ENCODE results near the gene TRIM5.

Gene TRIM5

DNA sequence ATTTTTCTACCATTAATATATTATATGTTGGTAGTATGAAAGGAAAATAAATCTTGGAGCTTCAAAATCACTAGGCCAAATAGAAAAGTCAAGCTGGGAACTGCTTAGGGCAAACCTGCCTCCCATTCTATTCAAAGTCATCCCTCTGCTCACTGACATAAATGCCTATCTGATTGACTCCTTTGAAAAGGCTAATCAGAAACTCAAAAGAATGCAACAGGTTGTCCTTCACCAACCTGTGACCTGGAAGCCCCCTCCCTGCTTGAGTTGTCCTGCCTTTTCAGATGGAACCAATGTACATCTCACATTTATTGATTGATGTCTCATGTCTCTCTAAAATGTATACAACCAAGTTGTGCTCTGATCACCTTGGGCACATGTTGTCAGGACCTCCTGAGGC, 63.3 kb downstream of the TRIM5 start:
- DNase-seq: no peak

DNA sequence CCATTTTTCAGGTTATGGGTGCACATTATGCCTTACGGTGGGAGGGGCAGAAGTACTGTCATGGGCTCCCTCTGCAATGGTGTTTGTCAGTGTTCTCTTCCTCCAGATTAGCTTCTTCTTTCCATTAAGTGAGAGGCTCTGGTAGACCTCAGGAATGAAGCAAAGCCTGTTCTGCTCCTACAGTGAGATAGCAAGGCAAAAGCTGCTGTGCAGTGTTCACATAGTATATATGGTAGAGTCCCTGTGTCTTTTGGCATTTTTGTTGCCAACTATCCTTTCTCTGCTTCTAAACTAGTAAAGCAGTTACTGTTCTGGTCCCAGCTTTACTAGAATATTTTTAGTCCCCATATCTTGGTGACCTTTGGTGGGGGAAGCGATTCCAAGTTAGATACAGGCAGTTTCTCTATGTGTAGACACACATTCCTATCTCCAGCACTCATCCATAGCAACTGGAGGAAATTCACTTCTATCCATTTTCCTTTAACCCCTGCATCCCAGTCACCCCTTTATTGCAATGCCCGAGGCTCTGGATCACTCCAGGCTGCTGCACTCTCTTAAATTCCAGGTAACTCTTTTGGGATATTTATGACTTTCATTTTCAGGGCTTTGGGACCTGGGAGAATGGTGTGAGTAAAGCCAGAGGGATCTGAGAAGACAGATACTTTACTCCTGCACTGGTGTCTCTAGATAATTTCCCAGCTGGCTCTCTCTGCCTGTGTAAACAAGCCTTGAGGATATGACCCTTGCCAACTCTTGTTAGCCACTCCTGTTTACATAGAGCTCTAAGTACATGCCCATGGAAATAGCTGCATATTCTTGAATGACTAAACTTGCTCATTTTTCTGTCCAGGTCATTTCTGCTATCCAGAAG, 64.0 kb downstream of the TRIM5 start:
- no peak for DNase-seq

- no peak for DNase-seq
Measured at GRCh38 chr11:5618807-5619206, 66.1 kb downstream of the TRIM5 start.

Measured in NCI-H446 treated with DMSO at 0.1 percent for 48 hours (cell line).